Breast epithelium (tissue), 3 donors: ENCODE data around the gene TMEM163.

Experiments
- POLR2A ChIP-seq: fragments of 450-650 bp; IDR thresholded peaks from one replicate; pipeline ENCODE4 v1.6.1; 2016; ENCODE audit warnings: antibody characterized with exemption, mild to moderate bottlenecking, moderate library complexity
- POLR2AphosphoS5 ChIP-seq, 3 donors: sonication (generic); formaldehyde crosslinking; IDR thresholded peaks; one replicate each; pipeline ENCODE4 v1.6.1; 2017; ENCODE audit warnings: antibody characterized with exemption in 3 of 3
- TF ChIP-seq, protein P1 (sequence below), 3 donors: fragments of 450-650 bp; IDR thresholded peaks; one replicate each; pipeline ENCODE4 v1.5.1; 2016 to 2017; ENCODE audit warnings: antibody characterized with exemption in 3 of 3, mild to moderate bottlenecking in 3 of 3, moderate library complexity in 3 of 3

GRCh38 chr2:134413912-134414311 lies 304.9 kb downstream of the TMEM163 start:
- TF ChIP-seq, protein P1, sequence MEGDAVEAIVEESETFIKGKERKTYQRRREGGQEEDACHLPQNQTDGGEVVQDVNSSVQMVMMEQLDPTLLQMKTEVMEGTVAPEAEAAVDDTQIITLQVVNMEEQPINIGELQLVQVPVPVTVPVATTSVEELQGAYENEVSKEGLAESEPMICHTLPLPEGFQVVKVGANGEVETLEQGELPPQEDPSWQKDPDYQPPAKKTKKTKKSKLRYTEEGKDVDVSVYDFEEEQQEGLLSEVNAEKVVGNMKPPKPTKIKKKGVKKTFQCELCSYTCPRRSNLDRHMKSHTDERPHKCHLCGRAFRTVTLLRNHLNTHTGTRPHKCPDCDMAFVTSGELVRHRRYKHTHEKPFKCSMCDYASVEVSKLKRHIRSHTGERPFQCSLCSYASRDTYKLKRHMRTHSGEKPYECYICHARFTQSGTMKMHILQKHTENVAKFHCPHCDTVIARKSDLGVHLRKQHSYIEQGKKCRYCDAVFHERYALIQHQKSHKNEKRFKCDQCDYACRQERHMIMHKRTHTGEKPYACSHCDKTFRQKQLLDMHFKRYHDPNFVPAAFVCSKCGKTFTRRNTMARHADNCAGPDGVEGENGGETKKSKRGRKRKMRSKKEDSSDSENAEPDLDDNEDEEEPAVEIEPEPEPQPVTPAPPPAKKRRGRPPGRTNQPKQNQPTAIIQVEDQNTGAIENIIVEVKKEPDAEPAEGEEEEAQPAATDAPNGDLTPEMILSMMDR (IDR thresholded peaks at IDR 0.05), result no peak
- no peak for TF ChIP-seq POLR2A
- no peak for TF ChIP-seq POLR2AphosphoS5 (IDR thresholded peaks at IDR 0.05)
